IPS-NIHi7 (cell line): ENCODE measurements around the gene LYPD6B.

Experiments
- DNase-seq: peaks from one replicate; pipeline ENCODE4 v3.0.0; 2012; ENCODE audit warnings: mixed read lengths; ENCODE audit errors: extremely low spot score

Gene LYPD6B

DNA sequence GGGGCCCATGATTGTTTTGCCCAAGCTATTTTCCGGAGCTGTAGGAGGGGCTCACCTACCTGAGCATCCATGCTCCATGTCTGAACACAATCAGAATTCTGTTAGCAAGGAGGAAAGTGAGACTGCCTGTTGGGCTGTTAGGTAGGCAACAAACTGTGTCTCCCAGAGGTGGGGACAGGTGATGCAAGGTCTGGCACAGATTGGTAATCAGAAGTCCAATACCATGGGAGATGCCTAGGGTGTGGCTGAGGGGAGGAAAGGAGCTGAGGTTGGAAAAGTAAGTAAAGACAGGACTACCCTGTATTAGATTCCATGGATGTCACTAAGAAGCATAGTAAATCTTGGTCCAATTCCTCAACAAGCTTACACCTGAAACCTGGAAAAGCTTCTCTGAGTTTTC lies 3.0 kb downstream of the LYPD6B start:
- DNase-seq: no peak

DNA sequence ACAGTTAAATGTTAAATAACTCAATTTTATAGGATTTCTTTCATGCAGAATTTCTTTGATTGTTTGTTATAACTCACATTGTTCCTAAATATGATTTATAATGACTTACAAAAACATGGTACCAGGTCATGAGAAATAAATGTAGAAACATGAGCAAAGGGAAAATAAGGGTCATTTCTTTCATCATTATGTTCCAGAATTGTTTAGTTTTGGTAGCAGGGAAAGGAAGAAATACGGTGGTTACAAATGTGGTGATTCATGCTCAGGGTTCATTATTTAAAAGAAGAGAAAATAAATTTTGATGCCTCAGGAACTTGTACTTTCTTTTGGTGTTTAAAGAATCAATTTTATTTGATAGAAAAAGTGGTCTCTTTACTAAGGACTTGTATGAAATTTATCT lies 4.4 kb downstream of the LYPD6B start:
- no peak for DNase-seq

DNA sequence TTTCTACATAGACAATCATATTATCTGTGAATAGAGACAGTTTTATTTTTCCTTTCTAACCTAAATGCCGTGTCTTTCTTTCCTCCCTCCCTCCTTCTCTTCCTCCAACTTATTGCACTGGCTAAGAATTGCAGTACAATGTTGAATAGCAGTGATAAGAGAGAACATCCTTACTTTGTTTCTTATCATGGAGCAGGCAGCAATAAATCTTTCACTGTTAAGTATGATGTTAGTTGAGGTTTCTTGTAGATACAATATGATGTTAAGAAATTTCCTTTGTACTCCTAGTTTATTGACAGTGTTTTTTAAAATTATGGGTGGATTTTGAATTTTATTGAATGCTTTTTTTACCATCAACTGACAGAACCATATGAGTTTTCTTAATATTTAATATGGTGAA lies 6.0 kb downstream of the LYPD6B start:
- DNase-seq: no peak

DNA sequence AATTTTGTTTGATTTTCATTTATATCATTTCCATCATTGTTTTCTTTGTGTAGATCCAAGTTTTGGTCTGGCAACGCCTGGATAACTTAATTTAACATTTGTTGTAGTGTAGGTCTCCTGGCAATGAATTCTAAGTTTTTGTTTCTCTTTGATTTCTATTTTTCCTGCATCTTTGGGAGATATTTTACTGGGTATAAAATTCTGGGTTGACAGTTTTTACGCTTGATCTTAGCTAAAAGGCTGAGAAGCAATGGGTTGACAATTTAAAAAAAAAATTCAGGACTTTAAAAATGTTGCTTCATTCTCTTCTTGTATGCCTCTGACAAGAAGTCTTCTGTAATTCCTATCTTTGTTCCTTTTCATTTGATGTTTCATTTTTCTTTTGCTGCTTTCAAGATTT lies 8.6 kb downstream of the LYPD6B start:
- DNase-seq: no peak

DNA sequence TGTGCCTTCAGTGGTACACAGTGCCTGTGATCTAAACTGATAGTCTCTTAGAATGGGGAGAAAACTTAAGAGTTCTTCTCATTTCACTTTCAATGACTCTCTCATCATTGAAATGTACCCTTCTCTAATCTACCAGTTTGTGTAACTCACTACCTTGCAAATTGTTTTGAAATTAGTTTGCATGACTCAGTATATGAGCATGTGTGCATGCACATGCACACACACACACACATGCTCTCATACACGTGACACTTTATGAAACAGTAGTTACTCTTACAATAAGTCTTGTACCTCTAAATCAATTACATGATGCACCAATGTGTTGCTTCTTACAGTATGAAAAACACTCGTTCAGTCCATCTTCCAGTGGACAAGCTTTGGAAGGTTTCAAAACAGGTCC lies 10.6 kb downstream of the LYPD6B start:
- DNase-seq: no peak

DNA sequence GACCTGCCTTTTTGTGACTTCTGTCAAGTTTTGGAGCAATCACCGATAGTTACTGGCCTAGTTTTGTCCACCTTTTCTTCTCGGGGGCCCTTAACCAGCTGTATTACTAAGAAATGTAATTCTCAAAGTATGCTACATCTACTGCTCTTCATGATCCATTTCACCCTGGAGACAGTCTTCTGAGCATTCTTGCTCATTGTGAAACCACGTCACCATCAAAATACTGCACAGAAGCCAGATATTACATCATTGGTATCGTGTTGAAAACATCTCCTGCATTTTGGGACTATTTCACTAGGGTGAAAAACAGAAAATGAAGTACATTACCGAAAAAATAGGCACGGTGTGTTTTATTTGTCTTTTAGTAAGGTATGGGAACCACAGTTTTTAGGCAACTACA lies 11.7 kb downstream of the LYPD6B start:
- DNase-seq: no peak

DNA sequence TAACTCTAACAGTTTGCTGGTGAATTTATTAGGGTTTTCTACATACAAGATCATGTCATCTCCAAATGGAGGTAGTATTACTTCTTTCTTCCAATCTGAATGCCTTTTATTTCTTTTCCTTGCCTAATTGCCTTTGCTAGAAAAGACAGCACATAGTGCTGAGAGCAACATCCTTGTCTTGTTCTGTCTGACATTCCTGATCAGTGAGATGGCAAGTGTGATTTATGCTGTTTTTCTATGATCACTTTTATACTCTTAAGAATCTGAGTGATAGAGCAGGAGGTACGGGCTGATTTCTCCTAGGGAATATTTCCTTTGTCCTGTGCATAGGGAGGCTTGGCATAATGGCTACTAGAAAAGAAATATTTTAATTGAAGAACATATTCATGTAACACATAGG lies 17.3 kb downstream of the LYPD6B start:
- no peak for DNase-seq

DNA sequence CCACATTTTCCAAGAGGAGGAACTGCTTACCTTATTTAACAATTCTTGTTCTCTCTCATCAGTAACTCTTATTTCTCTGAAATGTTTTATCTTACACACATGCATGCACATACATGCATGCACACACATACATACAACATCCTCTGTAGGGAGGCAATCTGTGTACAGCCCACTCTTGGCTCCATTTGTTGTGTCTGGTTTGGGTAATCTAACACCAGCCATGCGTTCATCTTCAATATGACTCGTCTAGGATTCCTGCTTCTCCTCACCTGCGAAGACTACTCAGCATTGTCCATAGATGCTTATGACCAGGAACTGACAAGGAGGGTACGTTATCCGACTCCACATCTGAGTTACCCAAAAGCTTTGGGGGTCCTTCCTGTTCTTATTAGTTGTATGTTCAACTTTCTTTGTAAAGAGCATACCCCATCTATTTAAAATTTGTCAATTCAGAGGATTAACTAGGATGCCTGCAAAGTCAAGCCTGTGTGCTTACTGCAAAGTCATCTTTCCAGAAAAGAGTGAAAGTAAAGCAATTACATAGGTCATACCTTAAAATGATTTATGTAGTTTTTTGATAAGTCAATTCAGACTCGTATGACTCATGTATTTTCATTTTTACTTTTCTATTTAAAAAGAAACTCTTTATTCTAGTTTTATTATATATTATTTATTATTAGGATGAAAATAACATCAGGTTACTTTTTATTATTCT lies 18.2 kb downstream of the LYPD6B start:
- no peak for DNase-seq

DNA sequence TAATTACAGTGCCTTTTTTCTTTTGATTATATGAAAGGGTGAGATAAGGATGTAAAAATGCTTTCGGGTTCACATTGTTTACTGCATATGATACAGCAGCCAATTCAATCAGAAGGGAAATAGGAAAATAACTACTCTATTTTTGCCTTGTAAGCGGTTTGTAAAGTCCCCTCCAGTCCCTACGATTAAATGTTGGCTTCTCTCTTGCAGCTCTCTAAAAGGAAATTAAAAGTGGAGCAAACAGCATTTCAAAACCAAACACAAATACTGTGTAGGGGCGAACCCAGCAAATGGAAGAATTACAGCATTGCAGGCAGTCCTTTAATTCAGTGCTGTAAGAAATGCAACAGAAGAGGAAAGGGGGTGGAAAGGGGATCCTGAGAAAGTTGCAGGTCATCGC lies 18.9 kb downstream of the LYPD6B start:
- DNase-seq: no peak

DNA sequence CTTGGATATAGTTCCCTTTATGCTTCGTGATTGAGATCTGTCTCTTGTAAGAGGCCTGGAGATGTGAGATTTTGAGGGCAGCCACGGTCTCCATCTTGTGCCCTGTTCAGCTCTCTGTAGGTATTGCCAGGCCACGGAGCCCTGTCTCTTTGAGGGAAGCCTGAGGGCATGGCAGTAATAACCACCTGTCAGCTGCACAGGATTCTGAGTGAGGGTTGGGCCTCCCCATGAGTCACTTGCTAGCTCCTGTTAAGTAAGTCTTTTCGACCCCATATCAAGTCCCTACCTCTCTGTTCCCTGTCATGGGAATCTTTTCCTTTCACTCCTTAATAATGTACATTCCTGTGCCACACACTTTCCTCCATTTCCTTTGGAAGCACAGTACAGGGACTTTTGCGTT lies 20.4 kb downstream of the LYPD6B start:
- DNase-seq: no peak

DNA sequence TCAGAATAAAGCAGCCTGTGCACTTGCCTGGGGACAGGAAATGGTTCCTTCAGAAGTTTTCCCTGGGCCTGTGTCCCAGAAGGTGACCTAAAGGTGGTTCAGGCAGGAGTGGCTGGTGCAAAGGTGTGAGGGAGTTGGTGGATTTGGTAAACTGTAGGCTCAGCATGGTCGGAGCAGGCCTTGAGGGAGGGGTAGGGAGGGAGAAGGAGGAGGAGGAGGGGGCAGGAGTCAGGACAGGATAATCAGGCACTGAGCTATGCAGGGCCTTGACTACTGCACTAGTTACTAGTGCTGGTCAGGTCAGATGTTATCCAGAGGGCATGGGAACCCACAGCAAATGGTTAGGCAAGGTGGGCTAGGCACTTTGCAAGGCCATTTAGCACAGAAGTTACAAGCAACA lies 21.3 kb downstream of the LYPD6B start:
- no peak for DNase-seq

DNA sequence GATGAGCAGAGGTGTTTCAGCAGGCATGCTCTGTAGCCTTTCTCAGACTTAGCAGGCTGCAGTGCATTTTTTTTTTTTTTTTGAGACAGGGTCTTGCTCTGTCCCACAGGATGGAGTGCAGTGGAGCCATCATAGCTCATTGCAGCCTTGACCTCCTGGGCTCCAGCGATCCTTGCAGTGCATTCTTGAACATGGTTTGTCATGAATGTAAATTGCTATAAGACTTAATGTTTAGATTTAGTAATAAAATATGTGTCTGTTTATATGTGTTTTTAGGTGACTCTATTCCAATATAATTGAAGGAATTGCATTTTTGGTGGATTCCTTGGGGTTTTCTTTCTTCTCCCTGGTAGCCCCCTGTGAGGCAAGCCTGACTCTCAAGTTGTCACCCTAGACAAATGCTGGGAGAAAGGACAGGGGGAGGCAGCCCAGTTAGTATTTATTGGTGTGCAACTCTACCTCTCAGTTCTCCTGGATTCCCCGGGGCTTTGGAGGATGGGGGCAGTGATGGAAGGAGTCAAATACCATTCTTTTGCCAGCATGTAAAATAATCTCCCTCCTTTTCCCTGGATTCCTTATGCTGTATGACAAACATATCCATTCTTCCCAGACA lies 22.7 kb downstream of the LYPD6B start:
- DNase-seq: no peak

DNA sequence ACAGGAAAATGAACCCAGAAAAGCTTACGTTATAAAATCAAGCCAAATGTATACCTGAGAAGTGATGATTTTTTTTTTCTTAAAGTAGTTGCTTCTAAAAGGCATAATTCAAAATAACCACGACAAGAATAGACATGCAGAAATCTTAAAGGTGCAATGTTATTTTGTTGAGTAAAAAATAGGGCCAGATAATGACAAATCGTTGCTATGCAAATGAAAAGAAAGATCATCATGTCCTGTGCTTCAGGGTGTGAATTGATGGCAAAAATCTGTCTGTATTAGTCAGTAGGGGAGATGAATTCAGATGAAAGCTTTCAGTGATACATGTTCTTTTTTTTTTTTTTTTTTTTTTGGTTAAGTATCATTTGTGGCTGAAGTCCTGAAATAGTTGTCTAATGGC lies 24.0 kb downstream of the LYPD6B start:
- DNase-seq: no peak

DNA sequence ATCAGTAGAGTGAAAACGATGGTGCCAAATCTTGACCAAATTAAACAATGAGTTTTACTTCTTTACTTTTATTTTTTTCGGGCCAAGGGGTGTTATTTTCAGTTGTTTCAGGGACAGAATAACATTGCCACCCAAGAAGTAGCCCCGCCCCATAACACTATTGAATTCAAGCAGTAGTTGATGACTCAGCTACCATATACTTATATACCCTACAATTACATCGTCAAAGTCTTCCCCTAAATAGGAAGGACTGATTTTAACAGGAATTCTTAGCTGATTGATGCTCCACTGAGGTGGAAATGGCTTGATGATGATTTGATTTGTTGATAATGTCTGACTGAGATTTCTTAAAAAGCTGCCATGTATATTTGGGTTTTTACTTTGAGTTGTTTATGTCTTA lies 24.7 kb downstream of the LYPD6B start:
- no peak for DNase-seq

DNA sequence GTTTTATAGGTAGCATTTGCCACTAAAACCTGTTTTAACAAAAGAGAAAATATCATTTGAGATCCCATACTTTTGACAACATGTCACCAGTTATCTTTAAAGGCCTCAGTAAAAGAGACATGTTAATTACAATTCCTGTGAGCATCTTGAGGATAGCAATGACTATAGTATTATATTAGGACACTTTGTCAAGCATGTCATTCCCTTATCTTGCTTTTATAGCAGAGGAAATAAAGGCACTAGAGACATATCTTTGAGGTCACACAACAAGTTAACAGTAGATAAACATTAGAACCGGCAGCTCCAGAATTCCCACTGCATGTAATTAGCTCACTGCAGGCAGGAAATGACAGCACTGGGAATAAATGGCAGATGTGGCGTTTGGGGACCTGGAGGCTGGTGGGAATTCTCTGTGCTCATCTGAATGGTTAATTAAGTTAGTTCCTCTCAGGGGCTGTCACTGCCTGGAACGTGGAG lies 25.9 kb downstream of the LYPD6B start:
- DNase-seq: no peak

DNA sequence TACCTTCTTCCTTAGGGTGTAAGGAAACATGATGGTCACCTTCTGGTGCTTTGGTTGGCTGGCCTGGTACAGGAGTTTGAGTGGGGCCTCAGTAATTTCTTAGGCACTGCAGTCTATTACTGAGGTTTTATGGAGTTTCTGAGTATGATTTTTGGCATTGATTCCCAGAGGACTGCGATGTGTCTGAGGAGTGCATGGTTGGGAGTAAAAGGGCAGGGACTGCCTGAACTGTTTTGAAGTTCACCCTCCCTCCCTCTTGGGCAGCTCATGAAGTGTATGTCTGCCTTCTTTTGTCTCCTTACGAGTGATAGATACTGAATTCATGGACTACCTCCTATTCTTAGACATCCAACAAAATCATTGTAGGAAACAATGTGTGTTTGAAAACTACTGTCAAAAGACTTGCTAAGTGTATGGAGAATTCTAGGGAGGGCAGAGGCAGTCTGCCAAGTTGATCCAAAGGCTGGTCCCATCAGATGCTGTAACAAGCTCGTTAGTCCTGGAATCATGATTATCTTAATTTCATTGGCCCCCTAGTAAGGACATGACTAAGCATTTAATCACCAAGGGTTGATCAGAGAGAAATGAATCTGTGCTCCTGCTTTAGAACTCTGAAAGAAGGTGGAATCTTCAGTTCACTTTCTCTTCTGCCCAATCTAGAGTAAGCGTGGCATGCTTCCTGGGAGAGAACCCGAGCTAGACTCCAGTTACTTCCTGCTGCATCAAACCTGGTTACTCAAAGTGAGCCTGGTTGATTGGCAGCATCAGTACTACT lies 26.5 kb downstream of the LYPD6B start:
- DNase-seq: no peak

DNA sequence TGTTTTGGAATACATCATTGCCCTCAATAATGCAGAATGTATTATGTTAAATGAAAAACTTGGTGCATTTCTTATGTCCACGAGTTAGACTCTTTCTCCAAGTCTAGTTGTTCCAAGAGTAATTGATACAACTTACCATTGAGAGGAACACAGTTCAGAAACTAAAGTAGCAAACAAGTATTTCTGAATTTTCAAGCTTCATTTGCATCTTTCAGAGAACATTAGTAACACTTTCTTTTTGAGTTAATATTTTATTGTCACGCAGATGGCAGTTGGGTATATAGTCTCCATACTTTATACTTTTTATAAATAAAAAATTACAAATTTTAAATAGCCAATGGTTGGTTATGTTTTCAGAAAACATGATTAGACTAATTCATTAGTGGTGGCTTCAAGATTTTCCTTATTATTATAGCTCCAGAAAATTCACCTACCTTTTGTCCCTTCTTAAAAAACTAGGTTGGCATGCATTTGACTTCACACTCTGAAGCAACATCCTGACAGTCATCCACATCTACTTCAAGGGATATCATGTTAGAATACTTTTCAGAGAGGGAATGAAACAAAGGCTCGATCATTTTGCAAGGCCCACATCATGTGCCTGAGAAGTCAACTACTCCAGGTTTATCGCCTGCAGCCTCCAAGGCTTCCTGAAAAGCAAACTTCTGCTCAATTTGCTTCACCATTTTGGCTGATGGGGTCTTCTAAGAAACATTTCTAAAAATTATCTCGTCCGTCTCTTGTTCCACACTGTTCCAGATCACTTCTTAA lies 29.9 kb downstream of the LYPD6B start:
- no peak for DNase-seq

DNA sequence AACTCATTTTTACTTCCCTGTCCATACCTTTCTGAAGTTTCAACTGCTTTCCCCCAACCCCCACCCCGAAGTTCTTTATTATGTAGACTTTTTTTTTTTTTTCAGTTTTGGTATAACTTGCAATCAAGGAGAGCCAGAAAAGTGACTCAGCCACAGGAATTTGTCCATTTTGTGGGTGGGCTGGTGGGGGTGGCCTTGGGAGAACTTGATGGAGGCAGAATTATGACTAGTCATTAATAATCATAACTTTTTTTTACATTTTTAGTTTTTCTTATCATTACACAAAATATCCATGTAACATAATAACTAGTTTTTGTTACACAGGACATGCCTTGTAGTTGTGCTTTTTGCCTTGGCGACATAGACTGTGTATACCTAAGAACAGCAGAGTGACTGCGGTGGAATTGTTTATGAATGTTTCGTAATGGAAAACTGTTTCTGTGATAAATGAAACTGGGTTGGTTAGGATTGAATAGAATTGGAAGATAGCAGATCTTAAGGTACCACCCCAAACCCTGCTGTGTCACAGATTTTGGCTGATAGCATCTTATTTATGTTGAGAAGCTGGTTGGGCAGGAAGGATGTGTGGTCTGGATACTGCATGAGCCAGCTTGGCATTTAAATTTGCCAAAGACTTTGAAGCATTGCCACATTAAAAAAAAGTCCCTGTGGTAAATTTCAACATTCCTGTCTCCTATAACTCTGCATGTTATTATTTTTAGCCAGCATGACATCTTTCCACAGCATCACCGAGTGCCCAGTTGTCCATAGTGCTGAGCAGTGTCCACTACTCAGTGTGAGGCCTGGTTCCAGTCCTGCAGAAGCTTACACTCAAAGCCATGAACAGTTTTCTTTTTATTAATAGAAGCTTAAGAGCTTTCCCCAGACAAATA lies 30.7 kb downstream of the LYPD6B start:
- no peak for DNase-seq

DNA sequence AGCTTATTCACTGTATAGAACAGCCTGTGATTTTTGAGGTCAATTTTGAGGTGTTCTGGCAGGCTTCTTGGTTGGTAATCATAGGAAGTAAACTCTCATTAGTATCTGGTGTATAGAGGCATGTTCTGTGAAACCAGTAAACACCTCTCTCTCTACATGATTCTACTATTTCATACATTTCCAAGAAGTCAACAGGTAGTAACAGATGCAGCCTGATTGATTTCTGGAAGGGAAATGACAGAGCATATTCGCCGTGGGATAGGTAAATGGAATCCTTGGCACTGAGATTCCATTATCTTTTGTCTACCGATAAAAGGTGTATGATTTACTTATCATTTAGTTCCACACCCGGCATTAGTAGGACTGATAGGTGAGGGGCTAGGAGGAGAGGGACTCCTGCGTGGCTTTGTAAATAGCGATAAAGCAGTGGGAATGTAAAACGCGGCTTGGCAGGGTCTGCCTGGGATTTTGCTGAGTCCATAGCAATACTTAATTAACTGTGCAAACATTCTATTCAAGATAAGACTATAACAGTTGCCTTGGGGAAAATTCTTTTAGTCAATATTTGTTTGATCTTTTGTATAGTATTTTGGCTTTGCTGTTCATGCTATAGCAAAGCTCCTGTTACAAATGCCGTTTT lies 32.3 kb downstream of the LYPD6B start:
- DNase-seq: no peak

DNA sequence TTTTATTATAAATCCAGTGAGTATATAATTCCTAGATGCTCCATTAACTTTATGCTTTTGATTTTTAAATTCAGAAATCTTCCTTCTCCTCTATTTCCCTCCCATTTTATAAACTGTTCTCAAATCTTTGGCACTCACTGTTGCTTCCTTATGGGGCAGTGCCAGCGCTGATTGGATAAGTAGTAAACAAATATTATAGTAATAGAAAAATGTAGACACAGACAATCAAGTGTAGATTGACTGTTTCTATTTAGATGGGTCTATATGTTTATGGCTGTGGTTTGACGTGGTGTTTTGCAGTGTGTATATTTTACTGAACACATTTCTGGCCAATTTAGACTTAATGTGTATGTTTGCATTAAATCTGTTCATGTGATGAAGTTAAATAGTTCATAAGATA lies 36.6 kb downstream of the LYPD6B start:
- DNase-seq: no peak

DNA sequence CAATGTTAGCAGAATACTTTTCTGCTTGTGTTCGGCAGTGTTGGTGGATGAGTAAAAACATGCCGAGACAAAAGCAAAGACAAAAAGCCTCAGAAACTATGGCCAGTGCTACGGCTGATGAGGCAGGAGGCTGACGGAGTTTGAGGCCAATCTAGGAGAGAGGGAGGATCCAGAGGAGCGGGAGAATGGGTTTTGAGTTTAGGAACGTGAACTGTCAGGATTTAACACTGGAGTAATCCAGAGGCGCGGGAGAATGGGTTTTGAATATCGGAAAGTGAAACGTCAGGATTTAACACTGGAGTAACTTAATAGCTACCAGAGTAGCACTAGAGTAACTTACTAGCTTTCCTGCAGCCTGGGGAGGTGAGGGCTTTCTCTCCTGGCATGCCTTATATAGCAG lies 37.4 kb downstream of the LYPD6B start:
- no peak for DNase-seq
